Measurements from ENCODE around the gene IFFO2. TPM values are rescaled to one million over a fixed set of nuclear protein-coding genes. Genes with fewer than 3 reads are reported as not detected.
"Not testable (repeated sequence)": the region's sequence is repeated elsewhere in the genome, so short reads cannot be mapped to it uniquely, and the experiment has no call there.

The IFFO2 gene
- total RNA-seq, 1 donor from 2014 or later: 5.4 TPM

- ATAC-seq: peak; percentile 46
- intact Hi-C loops (cut with DNase I): no loop called here
Observed at GRCh38 chr1:18907021-18907916, 49.2 kb downstream of the IFFO2 start.

GRCh38 chr1:18903291-18903756 is 53.2 kb downstream of the IFFO2 start:
- no peak for DNase-seq (ENCODE audit: low spot score)
- ATAC-seq: no peak
- intact Hi-C loops (cut with DNase I): no loop called here

More at GRCh38 chr1:18907021-18907916, 49.2 kb downstream of the IFFO2 start:
- peak; percentile 81 for DNase-seq (ENCODE audit: low spot score)

- intact Hi-C loops (cut with DNase I): no loop called here
- peak; percentile 98 for ATAC-seq
Observed at GRCh38 chr1:18902523-18903290, 53.8 kb downstream of the IFFO2 start, which contains the start of gene ALDH4A1. ALDH4A1 (minus strand) TSS chr1:18902555; CDS start chr1:18902523, 32 bp downstream.

GRCh38 chr1:18901952-18902522 is 54.4 kb downstream of the IFFO2 start:
- DNase-seq (ENCODE audit: low spot score) (no peak), ATAC-seq (no peak)
- intact Hi-C loops (cut with DNase I): no loop called here

More at GRCh38 chr1:18902523-18903290, 53.8 kb downstream of the IFFO2 start, which contains the start of gene ALDH4A1:
- DNase-seq (ENCODE audit: low spot score): peak; percentile 98

GRCh38 chr1:18901147-18901951 is 55.1 kb downstream of the IFFO2 start:
- intact Hi-C loops (cut with DNase I): no loop called here
- DNase-seq (ENCODE audit: low spot score): no peak
- ATAC-seq: no peak

GRCh38 chr1:18900303-18900841 is 56.1 kb downstream of the IFFO2 start:
- intact Hi-C loops (cut with DNase I): no loop called here
- DNase-seq (ENCODE audit: low spot score) (no peak), ATAC-seq (no peak)

GRCh38 chr1:18899363-18900049 is 57.0 kb downstream of the IFFO2 start:
- intact Hi-C loops (cut with DNase I): no loop called here
- no peak for ATAC-seq
- no peak for DNase-seq (ENCODE audit: low spot score)

- ATAC-seq: no peak
- DNase-seq (ENCODE audit: low spot score): no peak
- intact Hi-C loops (cut with DNase I): no loop called here
Observed at GRCh38 chr1:18898567-18898966, 57.9 kb downstream of the IFFO2 start.

GRCh38 chr1:18895317-18895716 is 61.2 kb downstream of the IFFO2 start:
- DNase-seq (ENCODE audit: low spot score) (no peak), ATAC-seq (no peak)
- intact Hi-C loops (cut with DNase I): no loop called here

- DNase-seq (ENCODE audit: low spot score): no peak
- intact Hi-C loops (cut with DNase I): no loop called here
- ATAC-seq: no peak
Observed at GRCh38 chr1:18893120-18893519, 63.4 kb downstream of the IFFO2 start.

GRCh38 chr1:18891858-18892257 is 64.6 kb downstream of the IFFO2 start:
- intact Hi-C loops (cut with DNase I); ATAC-seq; DNase-seq (ENCODE audit: low spot score): not testable (repeated sequence)

GRCh38 chr1:18891426-18891780 is 65.1 kb downstream of the IFFO2 start:
- no peak for ATAC-seq

GRCh38 chr1:18890706-18891425 is 65.6 kb downstream of the IFFO2 start:
- ATAC-seq (peak; percentile 59), DNase-seq (ENCODE audit: low spot score) (no peak)
- intact Hi-C loops (cut with DNase I): no loop called here

More at GRCh38 chr1:18891426-18891780, 65.1 kb downstream of the IFFO2 start:
- intact Hi-C loops (cut with DNase I): no loop called here
- DNase-seq (ENCODE audit: low spot score): no peak

GRCh38 chr1:18886003-18886335 is 70.5 kb downstream of the IFFO2 start:
- intact Hi-C loops (cut with DNase I): no loop called here
- ATAC-seq: no peak
- DNase-seq (ENCODE audit: low spot score): no peak

GRCh38 chr1:18885311-18886002 is 71.0 kb downstream of the IFFO2 start:
- intact Hi-C loops (cut with DNase I): no loop called here
- DNase-seq (ENCODE audit: low spot score) (no peak), ATAC-seq (no peak)

GRCh38 chr1:18884727-18885126 is 71.7 kb downstream of the IFFO2 start:
- DNase-seq (ENCODE audit: low spot score) (no peak), ATAC-seq (no peak)
- intact Hi-C loops (cut with DNase I): no loop called here

- ATAC-seq (no peak), DNase-seq (ENCODE audit: low spot score) (no peak)
- intact Hi-C loops (cut with DNase I): no loop called here
Observed at GRCh38 chr1:18884419-18884717, 72.1 kb downstream of the IFFO2 start.
